ENCODE results near the gene NLRP4. TPM values are rescaled to one million over a fixed set of nuclear protein-coding genes. Genes with fewer than 3 reads are reported as not detected.

The NLRP4 gene
- total and polyA plus RNA-seq, 2 of the 8 experiments (the other 6 are each of a cell fraction or from before 2014, with no cell fraction given) = not detected

GRCh38 chr19:55907286-55907685 lies 70.9 kb downstream of the NLRP4 start:
- no peaks in the 10 kb centered on the region for H4K20me1 ChIP-seq (replicated peaks in 1 of 2; ENCODE audit: control insufficient read depth in 1 of 2, insufficient read depth in 2 of 2, low read length in 2 of 2)
- H2AFZ ChIP-seq (ENCODE audit: low read length) = no peak overlapping the region
- H3K4me3 ChIP-seq (ENCODE audit: extremely low read depth in 1 of 4, insufficient read depth in 2 of 4, low read depth in 3 of 4, low read length in 4 of 4) = no peak overlapping the region
- 86% methylated on average over 7 of the region's 7 CpGs; no CpG with 5 or more reads in 1 of the 2 experiments for WGBS, 2 experiments (ENCODE audit: extremely low coverage in 1 of 2, insufficient coverage in 1 of 2, insufficient read length in 1 of 2, insufficient replicate concordance in 2 of 2, low coverage in 1 of 2, low lambda C conversion rate in 2 of 2, missing lambda C conversion rate in 1 of 2)
- no peak overlapping the region for H2BK120ac ChIP-seq (replicated peaks; ENCODE audit: low read depth, low read length)
- H2BK12ac ChIP-seq (ENCODE audit: low read depth, low read length) = no peak overlapping the region
- H2BK20ac ChIP-seq (ENCODE audit: low read length) = no peak overlapping the region
- H3K9me3 ChIP-seq (ENCODE audit: insufficient read depth in 2 of 2, low read depth in 1 of 2, low read length in 1 of 2) = peaks cover 73 to 80% of the 10 kb centered on the region in 2 experiments
- H3K23me2 ChIP-seq (ENCODE audit: low read depth, low read length) = no peaks in the 10 kb centered on the region
- no peaks in the 10 kb centered on the region for H3K79me1 ChIP-seq (ENCODE audit: low read depth, low read length)
- no peak overlapping the region for H4K5ac ChIP-seq (ENCODE audit: insufficient read length, low read depth, low read length)
- no peak overlapping the region for H2BK5ac ChIP-seq (ENCODE audit: low read depth, low read length)
- no peak overlapping the region for H2AK5ac ChIP-seq (ENCODE audit: low read depth, low read length)
- FAIRE-seq = no peak
- H3K56ac ChIP-seq (replicated peaks; ENCODE audit: insufficient read length, low read depth, low read length) = no peak overlapping the region
- H3K14ac ChIP-seq (ENCODE audit: insufficient read length) = no peak overlapping the region
- POLR2A ChIA-PET (ENCODE audit: partially characterized antibody) = no interaction called here
- H3K23ac ChIP-seq (ENCODE audit: insufficient read length) = no peak overlapping the region
- H3K4ac ChIP-seq (replicated peaks; ENCODE audit: insufficient read length, low read depth, low read length) = no peak overlapping the region
- H3K4me1 ChIP-seq (replicated peaks in 1 of 4; ENCODE audit: control insufficient read depth in 3 of 4, insufficient read depth in 4 of 4, low read length in 3 of 4) = no peaks in the 10 kb centered on the region
- no peak overlapping the region for H3K9ac ChIP-seq (replicated peaks in 1 of 4; ENCODE audit: extremely low read depth in 1 of 4, low read depth in 3 of 4, low read length in 3 of 4)
- H4K8ac ChIP-seq (ENCODE audit: extremely low read depth, insufficient read depth, low read length) = no peak overlapping the region
- H3K36me3 ChIP-seq (ENCODE audit: control insufficient read depth in 2 of 4, insufficient read depth in 4 of 4, low read length in 3 of 4) = no peaks in the 10 kb centered on the region
- H2BK15ac ChIP-seq (ENCODE audit: low read length) = no peak overlapping the region
- H3K79me2 ChIP-seq (ENCODE audit: control insufficient read depth in 1 of 2, insufficient read depth in 2 of 2, low read length in 2 of 2) = no peaks in the 10 kb centered on the region
- H3K27me3 ChIP-seq (replicated peaks in 1 of 4; ENCODE audit: control insufficient read depth in 3 of 4, extremely low read depth in 1 of 4, insufficient read depth in 3 of 4, low read length in 3 of 4) = no peaks in the 10 kb centered on the region
- no peak overlapping the region for H3K27ac ChIP-seq (ENCODE audit: low read depth, low read length)
- DNase-seq (ENCODE audit: low read depth in 1 of 2, low spot score in 2 of 2) = no peak
- H3K4me2 ChIP-seq (ENCODE audit: insufficient read depth in 1 of 2, low read depth in 2 of 2, low read length in 2 of 2) = no peak overlapping the region
- no peak overlapping the region for H4K91ac ChIP-seq (replicated peaks; ENCODE audit: insufficient read length, low read length)
- CTCF ChIA-PET (ENCODE audit: partially characterized antibody) = no interaction called here
- H3K18ac ChIP-seq (ENCODE audit: extremely low read depth, low read length) = no peak overlapping the region
- TF ChIP-seq CEBPB (IDR thresholded peaks at IDR 0.05; ENCODE audit: low read depth, low read length) (no peak), JUN (IDR thresholded peaks at IDR 0.05; ENCODE audit: low read depth, low read length) (no peak), RFX5 (IDR thresholded peaks at IDR 0.05; ENCODE audit: borderline replicate concordance, low read depth, low read length) (no peak), CTCF (IDR thresholded peaks at IDR 0.05; ENCODE audit: control extremely low read depth in 1 of 3, insufficient read depth in 1 of 3, low read depth in 1 of 3, low read length in 3 of 3) (no peak), ATF2 (IDR thresholded peaks at IDR 0.05; ENCODE audit: low read length) (no peak), POLR2A (IDR thresholded peaks at IDR 0.05; ENCODE audit: control extremely low read depth in 1 of 2, low read depth in 2 of 2, low read length in 2 of 2) (no peak), ASH2L (IDR thresholded peaks at IDR 0.05; ENCODE audit: low read length) (no peak), HDAC2 (IDR thresholded peaks at IDR 0.05; ENCODE audit: borderline replicate concordance in 1 of 2, low read depth in 2 of 2, low read length in 2 of 2) (no peak), SP4 (IDR thresholded peaks at IDR 0.05; ENCODE audit: low read length) (no peak), GTF2F1 (IDR thresholded peaks at IDR 0.05; ENCODE audit: borderline replicate concordance, low read depth, low read length) (no peak), SRF (IDR thresholded peaks at IDR 0.05; ENCODE audit: low read depth, low read length) (no peak)

All from H1 (cell line).